ENCODE measurements around the gene PLXNB3. TPM values are rescaled to one million over a fixed set of nuclear protein-coding genes. Genes with fewer than 3 reads are reported as not detected.

Gene PLXNB3
- total RNA-seq, 1 donor from 2014 or later: 1.0 TPM

DNA sequence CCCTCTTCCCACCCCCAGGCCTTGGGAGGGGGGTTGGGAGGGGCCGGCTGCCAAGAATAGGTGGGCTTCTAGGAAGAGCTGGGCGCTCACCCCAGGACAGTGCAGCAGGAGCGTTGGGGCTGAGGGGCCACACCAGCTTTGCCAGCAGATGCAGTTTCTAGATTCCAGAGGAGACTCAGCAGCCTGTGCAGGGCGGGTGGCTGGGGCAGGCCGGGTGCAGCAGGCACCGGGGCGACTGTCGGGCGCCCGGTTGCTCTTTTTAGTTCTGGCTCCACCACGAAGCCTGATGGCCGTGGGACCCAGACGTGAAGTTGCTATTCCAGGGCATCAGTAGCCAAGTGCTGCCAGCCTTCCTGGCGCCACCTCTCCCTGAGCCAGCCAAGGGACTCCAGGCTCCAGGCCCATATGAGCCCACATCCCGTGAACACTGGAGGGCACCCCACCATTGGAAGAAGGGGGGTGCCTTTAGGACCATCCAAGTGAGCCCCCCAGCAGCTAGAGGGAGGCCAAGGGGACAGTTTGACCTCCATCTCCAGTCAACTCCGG is 36.2 kb downstream of the PLXNB3 start:
- H3K36me3 ChIP-seq (ENCODE audit: control insufficient read depth in 3 of 3, insufficient read depth in 3 of 3, low read length in 3 of 3): peaks cover 7 to 17% (median 13%) of the 10 kb centered on the region in 3 donors
- no peaks in the 10 kb centered on the region for H3K9me3 ChIP-seq (ENCODE audit: control insufficient read depth in 3 of 3, low read length in 3 of 3)
- H3K4me1 ChIP-seq (ENCODE audit: control insufficient read depth in 3 of 3, insufficient read depth in 3 of 3, low read length in 3 of 3): peaks cover 15 to 23% (median 22%) of the 10 kb centered on the region in 3 donors
- H3K27ac ChIP-seq (ENCODE audit: low read depth, low read length): no peak overlapping the region
- H3K9ac ChIP-seq (ENCODE audit: low read depth in 1 of 3, low read length in 3 of 3): peak overlapping the region in 1 of 3 donors; percentile 40
- H3K4me3 ChIP-seq (ENCODE audit: low read length in 3 of 3): no peak overlapping the region
- H3K27me3 ChIP-seq (ENCODE audit: control insufficient read depth in 3 of 3, insufficient read depth in 3 of 3, low read length in 3 of 3): no peaks in the 10 kb centered on the region

DNA sequence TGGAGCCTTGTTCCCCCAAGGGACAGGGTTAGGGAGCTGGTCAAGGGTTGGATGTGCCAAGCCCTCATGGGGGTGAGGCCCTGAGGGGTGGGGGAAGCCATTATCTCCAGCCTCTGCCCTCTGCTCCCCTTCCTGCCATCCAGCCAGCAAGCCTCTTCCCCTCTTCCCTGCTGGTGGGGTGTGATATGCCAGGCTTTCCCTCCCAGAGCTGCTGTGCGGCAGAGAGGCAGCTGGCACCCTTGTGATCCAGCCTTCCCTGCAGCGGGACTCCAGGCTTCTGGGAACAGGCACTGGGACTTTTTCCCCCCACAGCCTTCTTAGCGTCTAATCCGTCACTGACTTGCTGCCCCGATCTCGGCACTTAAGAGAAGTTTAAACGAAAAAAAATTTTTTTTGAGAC is 36.7 kb downstream of the PLXNB3 start:
- Histone ChIP-seq H3K27ac (ENCODE audit: low read depth, low read length) (no peak overlapping the region), H3K36me3 (ENCODE audit: control insufficient read depth in 3 of 3, insufficient read depth in 3 of 3, low read length in 3 of 3) (peaks cover 7 to 17% (median 13%) of the 10 kb centered on the region in 3 donors), H3K9me3 (ENCODE audit: control insufficient read depth in 3 of 3, low read length in 3 of 3) (no peaks in the 10 kb centered on the region), H3K4me1 (ENCODE audit: control insufficient read depth in 3 of 3, insufficient read depth in 3 of 3, low read length in 3 of 3) (peaks cover 10 to 18% (median 18%) of the 10 kb centered on the region in 3 donors), H3K27me3 (ENCODE audit: control insufficient read depth in 3 of 3, insufficient read depth in 3 of 3, low read length in 3 of 3) (no peaks in the 10 kb centered on the region), H3K4me3 (ENCODE audit: low read length in 3 of 3) (no peak overlapping the region), H3K9ac (ENCODE audit: low read depth in 1 of 3, low read length in 3 of 3) (no peak overlapping the region)

DNA sequence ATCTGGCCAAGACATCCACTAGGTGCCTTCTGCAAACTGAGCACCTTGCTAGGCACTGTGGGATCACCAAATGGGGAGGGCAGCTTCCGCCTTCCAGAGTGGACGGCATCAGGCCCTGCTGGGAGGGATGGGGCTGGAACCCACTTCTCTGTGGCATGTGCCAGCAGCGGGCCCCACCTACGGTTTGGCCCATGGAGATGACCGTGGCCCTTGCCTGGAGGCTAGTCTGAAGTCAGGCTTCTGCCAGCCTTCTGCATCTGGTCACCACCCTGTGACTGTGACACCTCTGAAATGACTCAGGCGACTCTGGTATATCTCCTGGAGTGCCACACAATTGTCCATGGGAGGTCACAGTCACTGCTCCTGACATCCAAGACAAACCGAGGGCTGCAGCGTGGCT is 37.6 kb downstream of the PLXNB3 start:
- H3K4me1 ChIP-seq (ENCODE audit: control insufficient read depth in 3 of 3, insufficient read depth in 3 of 3, low read length in 3 of 3): peaks cover 4 to 13% (median 10%) of the 10 kb centered on the region in 3 donors
- H3K36me3 ChIP-seq (ENCODE audit: control insufficient read depth in 3 of 3, insufficient read depth in 3 of 3, low read length in 3 of 3): peaks cover 5 to 17% (median 13%) of the 10 kb centered on the region in 3 donors
- H3K27me3 ChIP-seq (ENCODE audit: control insufficient read depth in 3 of 3, insufficient read depth in 3 of 3, low read length in 3 of 3): no peaks in the 10 kb centered on the region
- H3K9me3 ChIP-seq (ENCODE audit: control insufficient read depth in 3 of 3, low read length in 3 of 3): no peaks in the 10 kb centered on the region
- no peak overlapping the region for H3K4me3 ChIP-seq (ENCODE audit: low read length in 3 of 3)
- H3K9ac ChIP-seq (ENCODE audit: low read depth in 1 of 3, low read length in 3 of 3): no peak overlapping the region
- no peak overlapping the region for H3K27ac ChIP-seq (ENCODE audit: low read depth, low read length)

DNA sequence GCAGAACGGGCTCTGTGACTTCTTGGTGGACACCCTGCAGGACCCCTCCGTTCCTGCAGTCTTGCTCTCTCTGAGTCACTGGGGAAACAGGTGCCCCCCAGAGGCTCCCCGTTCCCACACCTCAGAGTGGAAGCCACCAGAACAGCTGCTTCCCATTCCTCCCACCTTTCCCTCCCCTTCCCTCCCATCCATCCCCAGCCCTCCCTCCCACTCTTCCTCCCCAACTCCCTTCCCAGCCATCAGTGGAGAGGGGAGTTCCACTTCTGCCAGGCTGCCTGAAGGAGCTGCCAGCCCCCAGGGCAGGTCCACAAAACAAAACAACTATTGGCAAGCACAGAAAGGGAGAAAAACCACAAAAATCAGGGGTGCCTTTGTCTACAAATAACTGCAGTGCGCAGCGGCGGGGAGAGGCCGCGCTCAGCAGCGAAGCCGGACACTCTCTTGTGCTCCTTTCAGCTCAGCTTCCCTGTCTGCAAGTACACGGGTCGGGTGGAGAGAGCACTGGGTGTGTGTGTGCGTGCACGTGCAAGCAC is 38.5 kb downstream of the PLXNB3 start:
- peaks cover 4 to 13% (median 10%) of the 10 kb centered on the region in 3 donors for H3K4me1 ChIP-seq (ENCODE audit: control insufficient read depth in 3 of 3, insufficient read depth in 3 of 3, low read length in 3 of 3)
- no peak overlapping the region for H3K9ac ChIP-seq (ENCODE audit: low read depth in 1 of 3, low read length in 3 of 3)
- no peak overlapping the region for H3K27ac ChIP-seq (ENCODE audit: low read depth, low read length)
- H3K36me3 ChIP-seq (ENCODE audit: control insufficient read depth in 3 of 3, insufficient read depth in 3 of 3, low read length in 3 of 3): peaks cover 2 to 11% (median 11%) of the 10 kb centered on the region in 3 donors
- no peaks in the 10 kb centered on the region for H3K9me3 ChIP-seq (ENCODE audit: control insufficient read depth in 3 of 3, low read length in 3 of 3)
- no peaks in the 10 kb centered on the region for H3K27me3 ChIP-seq (ENCODE audit: control insufficient read depth in 3 of 3, insufficient read depth in 3 of 3, low read length in 3 of 3)
- no peak overlapping the region for H3K4me3 ChIP-seq (ENCODE audit: low read length in 3 of 3)

DNA sequence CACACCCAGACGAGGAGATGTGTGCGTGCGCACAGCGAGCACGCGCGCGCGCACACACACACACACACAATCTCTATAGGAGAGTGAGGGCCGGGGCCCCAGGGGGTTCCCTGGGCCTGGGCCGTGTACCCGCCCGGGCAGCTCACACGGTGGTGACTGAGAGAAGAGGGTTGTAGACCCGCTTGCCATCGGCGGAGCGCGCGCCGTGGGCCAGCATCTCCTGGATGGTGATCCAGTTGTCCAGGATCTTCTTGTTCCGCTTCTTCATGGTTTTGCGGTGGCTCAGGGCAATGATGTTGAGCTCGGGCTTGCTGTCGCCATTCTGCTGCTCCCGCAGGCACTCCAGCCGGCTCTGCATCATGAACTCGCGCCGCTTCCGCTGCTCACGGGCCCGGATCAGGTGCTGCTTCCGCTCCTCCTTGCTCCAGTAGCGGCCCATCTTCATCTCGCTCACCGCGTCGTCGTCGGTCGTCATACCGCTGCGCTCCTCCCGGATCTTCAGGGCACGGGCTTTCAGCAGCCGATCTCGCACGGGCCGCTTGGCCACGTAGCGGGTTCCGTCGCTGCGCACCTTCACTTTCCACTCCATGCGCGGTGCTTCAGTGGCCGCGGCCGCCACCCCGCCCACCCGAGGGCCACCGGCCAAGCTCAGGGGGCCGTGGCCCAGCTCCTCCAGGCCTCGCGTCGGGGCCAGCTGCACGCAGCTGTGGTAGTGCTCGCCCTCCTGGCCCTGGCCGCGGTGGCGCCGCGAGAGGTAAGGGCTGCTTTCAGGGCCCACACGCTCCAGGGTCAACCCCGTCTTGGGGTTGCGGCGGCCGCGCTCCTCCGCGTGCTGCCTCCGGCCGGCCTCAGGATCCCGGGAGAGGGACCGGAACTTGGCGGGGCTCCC is 39.4 kb downstream of the PLXNB3 start:
- peaks cover 0 to under 1% (median 0%) of the 10 kb centered on the region in 3 donors for H3K27me3 ChIP-seq (ENCODE audit: control insufficient read depth in 3 of 3, insufficient read depth in 3 of 3, low read length in 3 of 3)

DNA sequence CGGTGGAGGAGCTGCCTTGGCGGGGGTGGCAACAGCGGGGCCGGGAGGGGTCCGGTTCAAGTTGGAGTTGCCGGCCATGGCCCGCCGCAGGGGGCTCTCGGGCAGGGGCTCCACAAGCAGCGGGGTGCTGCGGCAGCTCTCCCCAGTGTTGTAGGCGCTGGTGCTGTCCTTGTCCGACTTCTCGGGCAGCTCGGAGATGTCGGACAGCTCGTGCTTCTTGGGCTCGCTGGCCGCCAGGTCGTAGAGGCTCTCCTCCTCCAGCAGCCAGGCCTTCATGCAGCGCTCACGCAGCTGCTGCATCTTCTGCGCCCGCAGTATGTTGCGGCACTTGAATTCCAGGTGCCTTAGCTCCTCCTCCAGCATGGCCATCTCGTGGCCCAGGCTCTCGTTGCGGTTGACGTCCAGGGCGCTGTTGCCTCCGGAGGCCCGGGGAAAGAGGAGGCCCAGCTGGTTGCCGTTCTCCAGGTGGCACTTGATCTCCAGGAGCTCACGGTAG is 40.1 kb downstream of the PLXNB3 start:
- no peaks in the 10 kb centered on the region for H3K36me3 ChIP-seq (ENCODE audit: control insufficient read depth in 3 of 3, insufficient read depth in 3 of 3, low read length in 3 of 3)
- H3K4me1 ChIP-seq (ENCODE audit: control insufficient read depth in 3 of 3, insufficient read depth in 3 of 3, low read length in 3 of 3): peaks cover 4 to 12% (median 10%) of the 10 kb centered on the region in 3 donors
- no peak overlapping the region for H3K4me3 ChIP-seq (ENCODE audit: low read length in 3 of 3)
- H3K27ac ChIP-seq (ENCODE audit: low read depth, low read length): no peak overlapping the region
- H3K27me3 ChIP-seq (ENCODE audit: control insufficient read depth in 3 of 3, insufficient read depth in 3 of 3, low read length in 3 of 3): peaks cover 0 to 4% (median 0%) of the 10 kb centered on the region in 3 donors
- no peaks in the 10 kb centered on the region for H3K9me3 ChIP-seq (ENCODE audit: control insufficient read depth in 3 of 3, low read length in 3 of 3)
- H3K9ac ChIP-seq (ENCODE audit: low read depth in 1 of 3, low read length in 3 of 3): no peak overlapping the region

More for the DNA sequence above, 39.4 kb downstream of the PLXNB3 start:
- H3K4me1 ChIP-seq (ENCODE audit: control insufficient read depth in 3 of 3, insufficient read depth in 3 of 3, low read length in 3 of 3): peaks cover 4 to 13% (median 10%) of the 10 kb centered on the region in 3 donors
- no peak overlapping the region for H3K9ac ChIP-seq (ENCODE audit: low read depth in 1 of 3, low read length in 3 of 3)
- H3K9me3 ChIP-seq (ENCODE audit: control insufficient read depth in 3 of 3, low read length in 3 of 3): no peaks in the 10 kb centered on the region
- no peak overlapping the region for H3K4me3 ChIP-seq (ENCODE audit: low read length in 3 of 3)
- H3K36me3 ChIP-seq (ENCODE audit: control insufficient read depth in 3 of 3, insufficient read depth in 3 of 3, low read length in 3 of 3): peaks cover 0 to 4% (median 3%) of the 10 kb centered on the region in 3 donors
- H3K27ac ChIP-seq (ENCODE audit: low read depth, low read length): no peak overlapping the region

- H3K9ac ChIP-seq (ENCODE audit: low read depth in 1 of 3, low read length in 3 of 3): no peak overlapping the region
- no peak overlapping the region for H3K27ac ChIP-seq (ENCODE audit: low read depth, low read length)
- H3K9me3 ChIP-seq (ENCODE audit: control insufficient read depth in 3 of 3, low read length in 3 of 3): no peaks in the 10 kb centered on the region
- H3K4me3 ChIP-seq (ENCODE audit: low read length in 3 of 3): no peak overlapping the region
- H3K27me3 ChIP-seq (ENCODE audit: control insufficient read depth in 3 of 3, insufficient read depth in 3 of 3, low read length in 3 of 3): peaks cover 0 to 4% (median 0%) of the 10 kb centered on the region in 3 donors
- no peaks in the 10 kb centered on the region for H3K36me3 ChIP-seq (ENCODE audit: control insufficient read depth in 3 of 3, insufficient read depth in 3 of 3, low read length in 3 of 3)
- peaks cover 4 to 10% (median 9%) of the 10 kb centered on the region in 3 donors for H3K4me1 ChIP-seq (ENCODE audit: control insufficient read depth in 3 of 3, insufficient read depth in 3 of 3, low read length in 3 of 3)
Measured at GRCh38 chrX:153804621-153805020, 40.6 kb downstream of the PLXNB3 start.

- Histone ChIP-seq H3K36me3 (ENCODE audit: control insufficient read depth in 3 of 3, insufficient read depth in 3 of 3, low read length in 3 of 3) (no peaks in the 10 kb centered on the region), H3K4me3 (ENCODE audit: low read length in 3 of 3) (no peak overlapping the region), H3K27me3 (ENCODE audit: control insufficient read depth in 3 of 3, insufficient read depth in 3 of 3, low read length in 3 of 3) (peaks cover 0 to 4% (median 0%) of the 10 kb centered on the region in 3 donors), H3K27ac (ENCODE audit: low read depth, low read length) (no peak overlapping the region), H3K4me1 (ENCODE audit: control insufficient read depth in 3 of 3, insufficient read depth in 3 of 3, low read length in 3 of 3) (peaks cover 3 to 5% (median 4%) of the 10 kb centered on the region in 3 donors), H3K9me3 (ENCODE audit: control insufficient read depth in 3 of 3, low read length in 3 of 3) (no peaks in the 10 kb centered on the region), H3K9ac (ENCODE audit: low read depth in 1 of 3, low read length in 3 of 3) (no peak overlapping the region)
Measured at GRCh38 chrX:153805436-153805835, 41.4 kb downstream of the PLXNB3 start.

DNA sequence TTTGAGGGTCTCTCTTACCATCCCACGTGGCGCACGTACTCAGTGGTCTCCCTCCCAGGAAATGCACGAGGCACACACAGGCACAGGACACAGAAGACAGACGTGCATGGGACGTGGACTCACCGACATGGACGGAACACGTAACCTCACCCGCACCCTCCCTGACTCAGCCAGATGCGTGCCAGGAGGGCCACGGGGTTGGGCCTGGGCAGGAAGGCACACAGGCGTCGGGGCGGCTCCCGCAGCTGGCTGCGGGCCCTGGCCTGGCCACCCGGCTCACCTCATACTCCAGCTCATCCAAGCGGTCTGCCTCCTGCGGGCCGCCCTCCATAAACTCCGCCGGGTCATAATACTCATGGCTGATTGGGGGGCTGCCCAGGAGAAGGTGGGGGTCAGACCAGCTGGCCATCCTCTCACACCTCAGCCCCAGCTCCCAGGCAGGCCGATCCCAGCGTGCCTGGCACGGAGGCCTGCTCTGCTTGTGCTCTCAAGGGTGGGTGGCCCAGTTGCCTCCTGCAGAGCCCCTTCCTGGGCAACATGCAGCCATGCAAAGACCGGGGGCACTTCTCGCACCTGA is 43.0 kb downstream of the PLXNB3 start:
- Histone ChIP-seq H3K27me3 (ENCODE audit: control insufficient read depth in 3 of 3, insufficient read depth in 3 of 3, low read length in 3 of 3) (peaks cover 0 to 4% (median 0%) of the 10 kb centered on the region in 3 donors), H3K4me3 (ENCODE audit: low read length in 3 of 3) (no peak overlapping the region), H3K9ac (ENCODE audit: low read depth in 1 of 3, low read length in 3 of 3) (no peak overlapping the region), H3K27ac (ENCODE audit: low read depth, low read length) (no peak overlapping the region), H3K9me3 (ENCODE audit: control insufficient read depth in 3 of 3, low read length in 3 of 3) (no peaks in the 10 kb centered on the region), H3K36me3 (ENCODE audit: control insufficient read depth in 3 of 3, insufficient read depth in 3 of 3, low read length in 3 of 3) (no peaks in the 10 kb centered on the region), H3K4me1 (ENCODE audit: control insufficient read depth in 3 of 3, insufficient read depth in 3 of 3, low read length in 3 of 3) (no peaks in the 10 kb centered on the region)
